Spleen (tissue), 11 donors: Measurements from ENCODE around the gene ITGAV. TPM values are rescaled to one million over a fixed set of nuclear protein-coding genes. Genes with fewer than 3 reads are reported as not detected.

Experiments used
- DNase-seq: peaks from one replicate; pipeline ENCODE4 v3.0.0-alpha.2; 2020
- H3K27ac ChIP-seq, 8 donors: fragments of 200-600 bp; sonication (generic) in 7 of 8; 1 replicate in 4 of 8; 2 replicates in 4 of 8; pipeline versions ENCODE4 v1.5.0 to v1.8.0; 2016 to 2021; ENCODE audit warnings: inconsistent platforms in 4 of 8, mild to moderate bottlenecking in 4 of 8, moderate library complexity in 1 of 8
- H3K27me3 ChIP-seq, 7 donors: fragments of 200-600 bp; sonication (generic) in 6 of 7; replicated peaks in 1 of 7; 1 replicate in 4 of 7; 2 replicates in 3 of 7; pipeline versions ENCODE4 v1.5.0 to v1.8.0; 2016 to 2021; ENCODE audit warnings: inconsistent platforms in 3 of 7, mild to moderate bottlenecking in 1 of 7
- H3K36me3 ChIP-seq, 6 donors: fragments of 200-600 bp; sonication (generic) in 5 of 6; 1 replicate in 4 of 6; 2 replicates in 2 of 6; pipeline versions ENCODE4 v1.5.0 to v1.8.0; 2016 to 2021; ENCODE audit warnings: inconsistent platforms in 2 of 6
- H3K4me1 ChIP-seq, 6 donors: fragments of 200-600 bp; sonication (generic) in 5 of 6; 1 replicate in 3 of 6; 2 replicates in 3 of 6; pipeline versions ENCODE4 v1.5.0 to v1.8.0; 2016 to 2021; ENCODE audit warnings: inconsistent platforms in 3 of 6
- H3K4me3 ChIP-seq, 8 donors: fragments of 200-600 bp; sonication (generic) in 7 of 8; 1 replicate in 4 of 8; 2 replicates in 4 of 8; pipeline versions ENCODE4 v1.5.0 to v1.8.0; 2016 to 2021; ENCODE audit warnings: inconsistent platforms in 4 of 8, mild to moderate bottlenecking in 4 of 8, moderate library complexity in 2 of 8
- H3K9me3 ChIP-seq, 8 donors: fragments of 200-600 bp; sonication (generic) in 7 of 8; 1 replicate in 4 of 8; 2 replicates in 4 of 8; pipeline versions ENCODE4 v1.5.0 to v1.8.0; 2016 to 2021; ENCODE audit warnings: inconsistent platforms in 4 of 8
- POLR2A ChIP-seq, 3 donors: fragments of 450-650 bp; IDR thresholded peaks; one replicate each; pipeline ENCODE4 v1.5.1; 2017; ENCODE audit warnings: antibody characterized with exemption in 3 of 3, mild to moderate bottlenecking in 1 of 3
- POLR2AphosphoS5 ChIP-seq, 3 donors: sonication (generic); formaldehyde crosslinking; IDR thresholded peaks; one replicate each; pipeline ENCODE4 v1.5.1; 2017; ENCODE audit warnings: antibody characterized with exemption in 3 of 3
- WGBS, 5 donors: extraction: QIAGEN DNeasy Blood & Tissue Kit in 3 of 5; methylation state at CpG; one replicate each; pipeline versions ENCODE4 v1.1.5 to v1.1.7; 2013 to 2018; 5-methylcytosine and 5-hydroxymethylcytosine counted together
- intact Hi-C: fragments of 100-400 bp; cut with DNase I; formaldehyde crosslinking; loops from one replicate; pipeline ENCODE4 v1.15.0; 2023; ENCODE audit warnings: low total_unique reads
- polyA plus RNA-seq, 3 donors: library from polyadenylated mRNA; stranded (reverse); fragments of 200-250 nt; gene quantifications; one replicate each; pipeline ENCODE4 v1.2.1, GENCODE V29; 2013
- total RNA-seq, 7 donors: library from RNA; depleted of rRNA in 3 of 7; stranded (reverse); fragments of >200 nt in 3 of 7; fragmentation: NEBNext Ultra II Directional in 4 of 7; extraction: Animal tissue kit (Norgen Biotek cat#: 25700) in 4 of 7; gene quantifications; one replicate each; pipeline versions ENCODE4 v1.1.0 to v1.2.1, GENCODE V29; 2016 to 2021
- TF ChIP-seq, protein P1 (sequence below), 11 experiments: fragments of 200-600 bp in 7 of 11; fragments of 450-650 bp in 4 of 11; sonication (generic) in 4 of 11; IDR thresholded peaks in 8 of 11; conservative IDR thresholded peaks in 3 of 11; 1 replicate in 7 of 11; 2 replicates in 4 of 11; pipeline versions ENCODE4 v1.4.0 to v1.8.0; 2016 to 2021; ENCODE audit warnings: antibody characterized with exemption in 11 of 11, inconsistent platforms in 4 of 11, mild to moderate bottlenecking in 1 of 11
- donor health status: healthy with polysubstance abuse.
- donor health status: DM: no; HTN: no; CAD: no; lungs with moderate emphysema.
- donor health status: DM: no; HTN: no; CAD: no.
- donor health status: Bipolar disorder and iron deficiency.
- donor health status: healthy.
- donor health status: DM: no; HTN: no; CAD: no.
- donor health status: DM: yes; HTN: yes; CAD: no.

The ITGAV gene
- total and polyA plus RNA-seq, 10 donors = 5.6 to 85.4 (median 60.8) TPM

DNA sequence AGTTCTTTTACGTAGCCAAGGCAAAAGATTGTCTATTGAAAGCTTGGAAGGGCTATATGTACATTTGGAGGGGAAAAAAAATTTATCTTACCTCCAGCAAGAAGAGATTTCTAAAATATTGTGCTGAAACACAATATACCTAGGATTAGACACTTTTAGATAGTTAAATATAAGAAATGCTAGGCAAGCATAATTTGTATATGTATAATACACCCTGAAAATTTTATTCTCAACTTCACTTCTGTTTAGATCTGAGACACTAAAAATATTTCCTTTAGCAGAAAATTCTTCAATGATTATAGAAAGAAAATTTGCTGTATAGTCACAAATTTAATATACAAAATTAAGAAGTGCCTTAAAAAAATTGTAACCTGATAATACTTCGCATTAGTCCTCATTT, 42.6 kb downstream of the ITGAV start:
- intact Hi-C loops = no loop called here
- Histone ChIP-seq H3K4me1 (peaks cover 0 to 10% (median 0%) of the 10 kb centered on the region in 6 donors), H3K9me3 (no peaks in the 10 kb centered on the region), H3K27ac (no peak overlapping the region), H3K36me3 (peaks cover 0 to 5% (median 0%) of the 10 kb centered on the region in 6 donors), H3K4me3 (no peak overlapping the region), H3K27me3 (no peaks in the 10 kb centered on the region)
- WGBS, 5 donors = 95 to 97% (median 96%) methylated on average over 2 of the region's 2 CpGs
- DNase-seq = no peak
- TF ChIP-seq POLR2AphosphoS5 (IDR thresholded peaks at IDR 0.05) (no peak), POLR2A (IDR thresholded peaks at IDR 0.05) (no peak)
- TF ChIP-seq, protein P1, sequence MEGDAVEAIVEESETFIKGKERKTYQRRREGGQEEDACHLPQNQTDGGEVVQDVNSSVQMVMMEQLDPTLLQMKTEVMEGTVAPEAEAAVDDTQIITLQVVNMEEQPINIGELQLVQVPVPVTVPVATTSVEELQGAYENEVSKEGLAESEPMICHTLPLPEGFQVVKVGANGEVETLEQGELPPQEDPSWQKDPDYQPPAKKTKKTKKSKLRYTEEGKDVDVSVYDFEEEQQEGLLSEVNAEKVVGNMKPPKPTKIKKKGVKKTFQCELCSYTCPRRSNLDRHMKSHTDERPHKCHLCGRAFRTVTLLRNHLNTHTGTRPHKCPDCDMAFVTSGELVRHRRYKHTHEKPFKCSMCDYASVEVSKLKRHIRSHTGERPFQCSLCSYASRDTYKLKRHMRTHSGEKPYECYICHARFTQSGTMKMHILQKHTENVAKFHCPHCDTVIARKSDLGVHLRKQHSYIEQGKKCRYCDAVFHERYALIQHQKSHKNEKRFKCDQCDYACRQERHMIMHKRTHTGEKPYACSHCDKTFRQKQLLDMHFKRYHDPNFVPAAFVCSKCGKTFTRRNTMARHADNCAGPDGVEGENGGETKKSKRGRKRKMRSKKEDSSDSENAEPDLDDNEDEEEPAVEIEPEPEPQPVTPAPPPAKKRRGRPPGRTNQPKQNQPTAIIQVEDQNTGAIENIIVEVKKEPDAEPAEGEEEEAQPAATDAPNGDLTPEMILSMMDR (IDR thresholded peaks at IDR 0.05 in 8 of 11, conservative IDR thresholded peaks at IDR 0.05 in 3 of 11) = no peak

DNA sequence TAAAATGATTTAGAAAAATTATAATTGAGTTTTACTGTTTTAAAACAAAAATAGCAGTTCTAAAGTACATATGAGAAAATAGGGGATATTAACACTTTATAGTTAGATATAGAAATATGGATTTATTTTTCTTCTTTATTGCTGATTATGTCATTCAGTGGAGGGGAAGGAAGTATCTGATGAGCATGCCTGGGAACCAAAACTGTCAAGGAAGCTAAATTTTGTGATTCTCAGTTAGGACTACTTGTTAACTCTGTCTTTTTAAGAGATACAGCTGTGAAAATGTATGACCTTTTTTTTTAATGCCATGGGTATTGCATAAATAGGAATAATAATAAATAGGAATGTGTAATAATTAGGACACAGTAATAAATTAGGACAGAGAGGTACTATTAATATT, 44.8 kb downstream of the ITGAV start:
- Histone ChIP-seq H3K4me1 (peaks cover 0 to 21% (median 0%) of the 10 kb centered on the region in 6 donors), H3K27me3 (no peaks in the 10 kb centered on the region), H3K27ac (no peak overlapping the region), H3K4me3 (no peak overlapping the region), H3K36me3 (peaks cover 0 to 16% (median 0%) of the 10 kb centered on the region in 6 donors), H3K9me3 (no peaks in the 10 kb centered on the region)
- TF ChIP-seq, protein P1 (IDR thresholded peaks at IDR 0.05 in 8 of 11, conservative IDR thresholded peaks at IDR 0.05 in 3 of 11) = no peak
- no peak for TF ChIP-seq POLR2A (IDR thresholded peaks at IDR 0.05)
- intact Hi-C loops = no loop called here
- no peak for DNase-seq

DNA sequence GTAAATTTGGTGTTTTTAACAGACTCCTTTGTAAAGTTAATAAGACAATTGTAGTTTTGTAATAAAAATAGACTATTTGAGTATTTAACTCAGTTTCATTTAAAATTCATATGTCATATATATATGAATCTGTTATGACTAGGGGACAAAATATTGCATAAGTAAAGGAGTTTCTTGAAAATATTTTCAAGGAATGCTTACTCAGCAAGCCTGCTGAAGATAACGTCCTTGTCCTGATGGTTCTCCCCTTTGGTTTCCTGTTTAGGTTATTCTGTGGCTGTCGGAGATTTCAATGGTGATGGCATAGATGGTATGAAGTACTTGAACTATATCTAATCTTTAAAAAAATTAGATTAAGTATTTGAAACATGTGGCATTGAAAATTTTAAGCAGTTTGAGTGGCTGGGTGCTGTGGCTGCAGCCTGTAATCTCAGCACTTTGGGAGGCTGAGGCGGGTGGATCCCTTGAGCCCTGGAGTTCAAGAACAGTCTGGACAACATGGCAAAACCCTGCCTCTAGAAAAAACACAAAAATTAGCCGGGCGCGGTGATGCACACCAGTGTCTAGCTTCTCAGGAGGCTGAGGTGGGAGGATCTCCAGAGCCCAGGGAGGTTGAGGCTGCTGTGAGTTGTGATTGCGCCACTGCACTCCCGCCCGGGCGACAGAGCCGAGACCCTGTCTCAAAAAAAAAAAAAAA, 47.1 kb downstream of the ITGAV start:
- H3K4me3 ChIP-seq = no peak overlapping the region
- intact Hi-C loops = no loop called here
- peaks cover 0 to 39% (median 5%) of the 10 kb centered on the region in 6 donors for H3K36me3 ChIP-seq
- TF ChIP-seq POLR2A (IDR thresholded peaks at IDR 0.05) = no peak
- TF ChIP-seq, protein P1 (IDR thresholded peaks at IDR 0.05 in 8 of 11, conservative IDR thresholded peaks at IDR 0.05 in 3 of 11) = no peak
- no peak for TF ChIP-seq POLR2AphosphoS5 (IDR thresholded peaks at IDR 0.05)
- H3K4me1 ChIP-seq = peaks cover 0 to 21% (median 0%) of the 10 kb centered on the region in 6 donors
- H3K27ac ChIP-seq = peak overlapping the region in 1 of 8 donors; percentile 22
- no peaks in the 10 kb centered on the region for H3K27me3 ChIP-seq
- no peak for DNase-seq
- no peaks in the 10 kb centered on the region for H3K9me3 ChIP-seq
- 62 to 85% (median 73%) methylated on average over 11 of the region's 11 CpGs for WGBS, 5 donors

DNA sequence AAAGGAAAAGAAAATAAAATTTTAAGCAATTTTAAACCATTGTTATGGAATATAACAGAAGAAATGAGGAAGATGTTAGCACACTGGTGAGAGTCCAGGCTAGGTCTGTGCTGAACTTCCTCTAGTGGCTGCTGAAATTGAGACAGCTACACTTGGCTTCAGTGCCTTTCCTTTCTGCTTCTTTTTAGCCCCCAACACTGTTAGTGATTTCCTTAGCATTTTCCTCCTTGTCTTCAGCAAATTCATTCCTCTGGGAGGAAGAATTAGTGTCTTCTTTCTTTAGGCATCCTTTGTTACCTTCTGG, 47.6 kb downstream of the ITGAV start:
- TF ChIP-seq, protein P1 (IDR thresholded peaks at IDR 0.05 in 8 of 11, conservative IDR thresholded peaks at IDR 0.05 in 3 of 11) = no peak
- TF ChIP-seq POLR2AphosphoS5 (IDR thresholded peaks at IDR 0.05) (no peak), POLR2A (IDR thresholded peaks at IDR 0.05) (no peak)
- Histone ChIP-seq H3K4me1 (peaks cover 0 to 21% (median 0%) of the 10 kb centered on the region in 6 donors), H3K36me3 (peaks cover 0 to 44% (median 7%) of the 10 kb centered on the region in 6 donors), H3K4me3 (no peak overlapping the region), H3K9me3 (no peaks in the 10 kb centered on the region), H3K27me3 (no peaks in the 10 kb centered on the region), H3K27ac (peak overlapping the region in 1 of 8 donors; percentile 22)
- intact Hi-C loops = no loop called here
- no peak for DNase-seq
